T-helper 9 cell (primary cell): ENCODE results near the gene PTGES3L.

Experiments used
- DNase-seq: peaks from one replicate; pipeline ENCODE4 v3.0.0-alpha.2; 2020
- total RNA-seq, 2 donors: gene quantifications; one replicate each; lab custom pipeline; 2026; lab: John Stamatoyannopoulos, UW

The PTGES3L gene
- total RNA-seq, result 0 reads per million in 2 donors

- DNase-seq, result no peak
Observed at GRCh38 chr17:42979511-42980273, at the start of gene PTGES3L. Gene PTGES3L, minus strand, starts transcription at chr17:42980080. Its CDS starts 27 bp downstream, at chr17:42980053.

- DNase-seq, result no peak
Observed at GRCh38 chr17:43028221-43028861, 48.5 kb upstream of the PTGES3L start.

GRCh38 chr17:43027091-43028032 is 47.5 kb upstream of the PTGES3L start:
- no peak for DNase-seq

GRCh38 chr17:43026595-43026994 is 46.7 kb upstream of the PTGES3L start:
- no peak for DNase-seq

DNA sequence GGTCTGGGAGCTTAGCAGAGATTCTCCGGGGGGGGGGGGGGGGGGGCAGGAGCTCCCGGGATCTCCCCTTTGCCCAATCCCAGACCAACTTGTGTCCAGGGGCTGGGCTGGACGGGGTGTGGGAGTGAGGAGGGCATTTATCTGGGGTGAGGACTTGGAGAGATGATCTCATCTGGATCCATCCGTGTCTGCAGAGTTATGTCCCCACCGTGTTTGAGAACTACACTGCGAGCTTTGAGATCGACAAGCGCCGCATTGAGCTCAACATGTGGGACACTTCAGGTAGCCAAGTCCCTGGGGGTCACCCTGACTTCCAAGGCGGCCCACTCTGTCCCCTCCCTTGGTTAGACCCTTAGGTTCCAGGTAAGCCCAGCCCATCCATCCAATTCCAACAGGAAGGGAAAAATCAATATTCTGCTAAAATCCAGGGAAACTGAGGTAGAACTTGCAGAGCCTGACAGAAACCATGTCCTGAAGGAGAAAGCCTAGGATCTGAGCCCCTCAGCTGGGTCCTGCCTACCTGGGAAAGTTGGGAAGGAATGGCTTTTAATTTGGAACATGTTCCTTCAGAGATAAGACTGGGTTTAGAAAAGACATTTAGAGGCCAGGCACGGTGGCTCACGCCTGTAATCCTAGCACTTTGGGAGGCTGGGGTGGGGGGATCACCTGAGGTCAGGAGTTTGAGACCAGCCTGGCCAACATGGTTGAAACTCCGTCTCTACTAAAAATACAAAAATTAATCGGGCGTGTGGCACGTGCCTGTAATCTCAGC is 46.1 kb upstream of the PTGES3L start:
- DNase-seq, result no peak

DNA sequence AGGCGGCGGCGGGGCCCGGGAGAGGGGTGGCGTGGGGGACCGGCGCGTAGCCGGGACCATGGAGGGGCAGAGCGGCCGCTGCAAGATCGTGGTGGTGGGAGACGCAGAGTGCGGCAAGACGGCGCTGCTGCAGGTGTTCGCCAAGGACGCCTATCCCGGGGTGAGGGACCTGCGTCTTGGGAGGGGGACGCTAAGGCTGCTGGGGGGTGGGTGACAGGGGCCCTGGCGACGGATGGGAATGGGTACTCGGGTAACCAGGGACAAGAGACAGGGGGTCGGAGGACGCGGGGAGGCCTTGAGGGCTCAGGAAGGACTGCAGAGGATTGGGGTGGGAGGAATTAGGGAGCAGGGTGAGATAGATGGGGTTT is 45.4 kb upstream of the PTGES3L start:
- no peak for DNase-seq

DNA sequence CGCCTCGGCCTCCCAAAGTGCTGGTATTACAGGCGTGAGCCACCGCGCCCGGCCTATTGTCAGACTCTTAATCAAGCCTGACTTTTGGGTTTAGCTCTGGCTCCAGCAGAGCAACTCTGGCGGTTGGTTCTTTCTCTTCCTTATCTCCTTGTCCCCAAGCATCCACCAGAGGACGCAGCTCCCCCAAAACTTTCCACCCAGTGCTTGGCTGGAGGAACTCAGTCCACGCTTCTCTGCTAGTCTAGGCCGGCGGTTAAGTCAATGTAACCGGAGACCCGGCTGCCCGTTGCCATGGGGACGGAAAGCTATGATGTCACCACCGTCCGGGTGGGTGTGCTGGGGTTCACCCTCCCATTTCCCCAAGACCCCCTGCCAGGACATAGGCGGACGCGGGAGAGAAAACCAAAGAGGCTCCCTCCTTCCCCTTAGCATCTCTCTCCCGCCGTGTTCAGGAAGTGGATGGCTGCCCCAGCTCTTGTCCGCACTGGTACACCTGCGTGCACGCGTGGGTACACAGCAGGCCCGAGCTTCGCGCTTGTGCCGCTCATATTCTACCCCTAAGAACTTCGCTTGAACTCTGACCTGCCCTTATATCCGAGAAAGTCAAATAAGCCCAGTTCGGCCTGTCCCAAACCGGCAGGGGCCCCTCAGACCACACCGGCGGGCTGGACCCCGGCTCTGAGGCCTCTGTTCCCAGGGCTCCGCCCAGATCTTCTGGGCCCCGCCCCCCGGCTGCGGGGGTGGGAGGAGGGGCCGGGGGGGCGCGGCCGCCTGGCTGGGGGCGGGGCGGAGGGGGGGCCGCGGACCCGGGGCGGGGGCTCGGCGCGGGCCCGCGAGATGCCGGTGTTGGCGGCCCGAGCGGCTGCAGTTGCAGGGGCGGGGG is 44.8 kb upstream of the PTGES3L start, which contains the start of gene RND2:
Gene RND2, plus strand, starts transcription at position 825 of the 883 bp plus-strand sequence. CDS start 117 bp downstream, outside the sequence.
- peak; percentile 73 for DNase-seq

GRCh38 chr17:43021741-43022512 is 42.0 kb upstream of the PTGES3L start, which contains the start of gene VAT1:
Gene VAT1, minus strand, starts transcription at chr17:43022385. Its CDS starts 63 bp downstream, at chr17:43022322.
- peak; percentile 61 for DNase-seq

- peak; percentile 27 for DNase-seq
Observed at GRCh38 chr17:43020789-43021740, 41.2 kb upstream of the PTGES3L start.

GRCh38 chr17:43020030-43020621 is 40.2 kb upstream of the PTGES3L start:
- DNase-seq, result no peak

- no peak for DNase-seq
Observed at GRCh38 chr17:43019418-43019817, 39.5 kb upstream of the PTGES3L start.

- DNase-seq, result no peak
Observed at GRCh38 chr17:43018932-43019331, 39.1 kb upstream of the PTGES3L start.

DNA sequence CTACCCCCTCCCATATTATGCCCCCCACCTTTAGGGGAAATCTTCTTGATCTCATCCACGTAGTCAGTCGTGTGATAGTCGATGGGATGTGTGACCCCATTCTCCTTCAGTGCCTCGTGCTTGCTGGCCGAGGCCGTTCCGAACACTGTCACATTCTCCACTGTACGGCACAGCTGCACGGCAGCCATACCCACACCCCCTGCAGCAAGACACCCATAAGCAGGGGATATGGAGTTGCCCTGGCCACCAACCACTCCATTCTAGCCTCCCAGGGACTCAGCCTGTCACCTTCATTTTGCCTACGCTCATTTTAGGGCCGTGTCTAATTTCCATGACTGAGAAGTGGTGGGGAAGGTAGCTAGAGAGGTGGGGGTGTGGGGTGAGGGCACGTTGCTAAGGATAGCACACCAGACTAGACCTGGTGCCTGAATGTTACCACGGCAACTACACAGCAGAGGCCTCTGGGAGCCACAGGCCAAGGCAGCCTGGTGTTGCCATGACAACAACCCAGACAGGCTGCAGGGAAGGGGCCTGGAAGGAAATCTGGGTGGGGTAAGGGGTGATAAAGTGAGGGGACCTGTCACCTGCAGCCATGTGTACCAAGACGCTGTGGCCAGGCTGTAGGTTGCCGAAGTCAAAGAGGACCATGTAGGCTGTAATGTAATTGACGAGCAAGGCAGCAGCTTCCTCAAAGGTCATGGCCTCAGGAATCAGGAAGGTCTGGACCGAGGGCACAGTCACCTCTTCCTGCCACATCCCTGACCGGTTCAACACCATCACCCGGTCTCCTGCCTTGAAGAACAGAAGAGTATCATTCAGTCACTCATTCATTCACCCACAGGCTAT is 38.4 kb upstream of the PTGES3L start:
- peak; percentile 31 for DNase-seq

DNA sequence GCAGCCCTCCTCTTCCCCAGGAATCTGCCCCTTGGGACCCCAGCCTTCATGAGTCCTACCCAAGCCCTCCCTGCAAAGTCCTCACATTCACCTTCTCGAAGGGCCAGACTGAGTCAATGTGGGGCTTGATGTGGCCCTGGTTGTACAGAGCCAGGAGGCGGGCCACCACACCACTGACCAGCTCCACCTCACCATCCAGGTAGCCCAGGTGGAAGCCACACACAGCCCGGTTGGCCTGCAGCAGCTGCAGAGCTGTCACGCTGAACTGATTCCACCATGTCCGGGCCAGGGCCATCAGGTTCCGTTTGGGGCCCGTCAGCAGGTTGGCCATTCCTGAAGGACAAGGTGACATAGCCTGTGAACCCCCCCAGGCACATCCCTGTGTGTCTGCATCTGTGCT is 36.3 kb upstream of the PTGES3L start:
- no peak for DNase-seq

DNA sequence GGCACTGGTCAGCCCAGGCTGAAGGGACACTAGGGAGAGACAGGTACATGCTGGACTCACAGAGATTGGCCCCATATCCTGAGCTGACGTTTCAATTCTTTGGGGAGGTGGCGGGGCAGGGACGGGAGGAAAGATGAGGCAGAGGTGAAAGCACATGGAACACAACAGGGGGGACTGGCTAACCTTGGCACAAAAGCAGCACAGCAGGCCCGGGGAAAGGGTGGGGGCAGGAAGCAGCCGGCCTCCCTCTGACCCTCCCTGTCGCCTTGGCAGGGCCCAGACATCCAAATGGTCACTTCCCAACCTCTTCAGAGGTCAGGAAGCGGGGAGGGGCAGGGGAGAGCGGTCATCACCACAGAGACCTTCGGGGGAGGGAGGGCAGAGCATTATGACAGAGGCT is 35.7 kb upstream of the PTGES3L start:
- DNase-seq, result no peak

DNA sequence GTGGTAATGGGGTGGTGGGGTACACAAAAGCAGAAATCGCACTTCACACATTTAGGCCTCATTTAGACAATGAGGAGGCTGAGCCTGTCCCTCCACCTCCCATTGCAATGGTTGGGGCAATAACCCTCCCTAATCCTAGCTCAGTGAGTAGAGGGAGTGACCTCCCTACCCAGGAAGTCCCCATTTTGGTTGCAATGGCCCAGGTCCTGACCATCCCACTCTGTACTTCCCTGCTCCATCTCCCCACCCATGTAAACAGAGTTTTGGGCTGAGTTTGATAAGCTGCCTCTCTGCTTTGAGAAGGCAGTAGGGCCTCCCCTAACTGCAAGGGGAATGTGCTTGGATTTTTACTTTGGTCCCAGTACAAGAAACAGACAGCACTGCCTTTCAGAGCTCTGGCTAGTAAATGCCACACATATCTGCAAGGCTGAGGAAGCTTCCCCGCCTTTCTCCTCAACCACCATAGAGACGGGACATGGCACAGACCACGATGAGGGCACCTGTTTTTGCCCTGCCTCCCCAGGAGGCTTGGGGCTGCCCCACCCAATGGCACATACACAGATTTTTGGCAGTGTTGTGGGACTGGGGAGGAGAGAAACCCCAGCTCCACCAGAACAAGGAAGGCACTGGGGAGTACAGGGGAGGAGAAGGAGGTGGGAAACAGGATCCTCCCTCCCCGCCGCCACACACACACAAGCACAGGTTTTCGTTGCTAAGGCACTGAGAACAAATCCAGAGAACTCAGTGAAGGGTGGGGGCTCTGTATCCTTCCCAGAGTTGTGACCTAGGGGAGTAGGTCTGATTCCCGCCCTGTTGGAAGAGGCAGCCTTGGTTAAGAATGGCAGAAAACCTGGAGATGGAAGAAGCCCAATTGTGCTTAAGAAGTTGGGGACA is 35.0 kb upstream of the PTGES3L start:
- DNase-seq, result no peak
